Mucosa of gallbladder (tissue), 1 donor: ENCODE measurements around the gene ACBD6. TPM values are rescaled to one million over a fixed set of nuclear protein-coding genes. Genes with fewer than 3 reads are reported as not detected.
A peak's percentile ranks its signal among the peaks of the same experiment; 100 is the strongest.
"Not testable (repeated sequence)": the region's sequence is repeated elsewhere in the genome, so short reads cannot be mapped to it uniquely, and the experiment has no call there.

Experiments used
- DNase-seq: peaks from one replicate; pipeline ENCODE4 v3.0.0-alpha.2; 2020; ENCODE audit warnings: low spot score
- total RNA-seq: library from RNA; stranded (reverse); gene quantifications from one replicate; pipeline ENCODE4 v1.2.1, GENCODE V29; 2021
- donor health status: DM: no; HTN: no; CAD: no.

Gene ACBD6
- total RNA-seq: 27.1 TPM

GRCh38 chr1:180502361-180503279, at the start of gene ACBD6:
ACBD6 (minus strand) TSS chr1:180502577; CDS start chr1:180502266, 311 bp downstream.
- DNase-seq: peak; percentile 84

GRCh38 chr1:180551997-180552396, 49.6 kb upstream of the ACBD6 start:
- DNase-seq: no peak

- no peak for DNase-seq
These were observed 47.9 kb upstream of the ACBD6 start for GRCh38 chr1:180550241-180550640.

GRCh38 chr1:180549770-180550169, 47.4 kb upstream of the ACBD6 start:
- not testable (repeated sequence) for DNase-seq

- DNase-seq: no peak
These were observed 46.4 kb upstream of the ACBD6 start for GRCh38 chr1:180548686-180549317.

- DNase-seq: no peak
These were observed 43.6 kb upstream of the ACBD6 start for GRCh38 chr1:180545991-180546390.

GRCh38 chr1:180544050-180544449, 41.7 kb upstream of the ACBD6 start:
- DNase-seq: no peak

GRCh38 chr1:180542838-180543145, 40.4 kb upstream of the ACBD6 start:
- no peak for DNase-seq

GRCh38 chr1:180542113-180542837, 39.9 kb upstream of the ACBD6 start:
- no peak for DNase-seq

GRCh38 chr1:180540697-180541594, 38.6 kb upstream of the ACBD6 start:
- DNase-seq: no peak

GRCh38 chr1:180539136-180539535, 36.8 kb upstream of the ACBD6 start:
- DNase-seq: no peak

- no peak for DNase-seq
These were observed 34.5 kb upstream of the ACBD6 start for GRCh38 chr1:180536821-180537372.

- DNase-seq: no peak
These were observed 33.1 kb upstream of the ACBD6 start for GRCh38 chr1:180535418-180535999.

- DNase-seq: no peak
These were observed 31.8 kb upstream of the ACBD6 start for GRCh38 chr1:180534214-180534613.

- DNase-seq: peak; percentile 54
These were observed 31.1 kb upstream of the ACBD6 start for GRCh38 chr1:180533266-180533987.

- DNase-seq: no peak
These were observed 30.5 kb upstream of the ACBD6 start for GRCh38 chr1:180532854-180533253.

- peak; percentile 30 for DNase-seq
These were observed 28.1 kb upstream of the ACBD6 start for GRCh38 chr1:180530501-180530900.

- no peak for DNase-seq
These were observed 26.6 kb upstream of the ACBD6 start for GRCh38 chr1:180528868-180529470.

GRCh38 chr1:180527101-180527669, 24.8 kb upstream of the ACBD6 start:
- no peak for DNase-seq

GRCh38 chr1:180525715-180526039, 23.3 kb upstream of the ACBD6 start:
- no peak for DNase-seq
